ENCODE results near the gene CD70. TPM values are rescaled to one million over a fixed set of nuclear protein-coding genes. Genes with fewer than 3 reads are reported as not detected.

Gene CD70
- total RNA-seq, 1 experiment from 2014 or later: 2.0 TPM

DNA sequence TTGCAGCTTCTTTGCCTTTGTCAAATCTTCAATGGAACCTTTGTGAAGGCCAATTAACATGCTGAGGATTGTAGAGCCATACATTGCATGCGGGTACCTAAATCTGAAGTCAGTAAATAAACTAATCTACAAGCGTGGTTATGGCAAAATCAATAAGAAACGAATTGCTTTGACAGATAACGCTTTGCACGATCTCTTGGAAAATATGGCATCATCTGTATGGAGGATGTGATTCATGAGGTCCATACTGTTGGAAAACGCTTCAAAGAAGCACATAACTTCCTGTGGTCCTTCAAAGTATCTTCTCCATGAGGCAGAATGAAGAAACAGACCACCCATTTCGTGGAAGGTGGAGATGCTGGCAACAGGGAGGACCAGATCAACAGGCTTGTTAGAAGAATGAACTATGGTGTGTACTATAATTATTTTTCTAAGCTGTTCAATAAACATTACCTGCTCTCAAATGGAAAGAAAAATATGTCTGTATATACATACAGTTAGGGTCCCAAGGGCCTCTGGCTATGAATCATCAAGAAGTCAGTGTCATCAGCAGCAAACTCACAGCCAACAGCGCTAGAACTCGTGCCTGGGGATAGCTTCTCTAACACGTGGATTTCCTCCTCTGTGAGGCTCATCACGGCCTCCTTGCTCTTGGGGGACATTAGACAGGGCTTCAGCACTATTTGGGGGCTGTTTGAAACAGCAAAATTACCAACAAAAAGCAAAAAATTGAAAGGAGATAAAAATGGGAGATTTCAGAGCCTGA is 2.9 kb upstream of the CD70 start:
- ChIA-PET CTCF (no interaction called here), POLR2A (ENCODE audit: low non-redundant PET) (no interaction called here)
- DNase-seq (ENCODE audit: low spot score): peak; percentile 24
- no TSS peak for BruUV-seq (replicated peaks)
- H3K9me3 ChIP-seq (ENCODE audit: low read depth, low read length, poor library complexity, severe bottlenecking): no peaks in the 10 kb centered on the region
- no peak overlapping the region for H3K27ac ChIP-seq (ENCODE audit: low read depth, low read length, poor library complexity, severe bottlenecking)
- peaks cover 11% of the 10 kb centered on the region for H3K4me1 ChIP-seq (ENCODE audit: insufficient read depth, low read length, poor library complexity, severe bottlenecking)
- TF ChIP-seq EZH2 (IDR thresholded peaks at IDR 0.05; ENCODE audit: borderline replicate concordance, low read depth, low read length, poor library complexity, severe bottlenecking) (no peak), CTCF (conservative IDR thresholded peaks at IDR 0.05; ENCODE audit: low read depth, low read length) (no peak)
- no peak overlapping the region for H3K4me3 ChIP-seq (ENCODE audit: low read depth, low read length, poor library complexity, severe bottlenecking)
- intact Hi-C loops (cut with micrococcal nuclease; ENCODE audit: unreplicated experiment): no loop called here
- peaks cover 14% of the 10 kb centered on the region for H3K27me3 ChIP-seq (replicated peaks; ENCODE audit: insufficient read depth, low read depth, low read length, poor library complexity)
- no peaks in the 10 kb centered on the region for H3K36me3 ChIP-seq (ENCODE audit: insufficient read depth, low read length, poor library complexity, severe bottlenecking)

DNA sequence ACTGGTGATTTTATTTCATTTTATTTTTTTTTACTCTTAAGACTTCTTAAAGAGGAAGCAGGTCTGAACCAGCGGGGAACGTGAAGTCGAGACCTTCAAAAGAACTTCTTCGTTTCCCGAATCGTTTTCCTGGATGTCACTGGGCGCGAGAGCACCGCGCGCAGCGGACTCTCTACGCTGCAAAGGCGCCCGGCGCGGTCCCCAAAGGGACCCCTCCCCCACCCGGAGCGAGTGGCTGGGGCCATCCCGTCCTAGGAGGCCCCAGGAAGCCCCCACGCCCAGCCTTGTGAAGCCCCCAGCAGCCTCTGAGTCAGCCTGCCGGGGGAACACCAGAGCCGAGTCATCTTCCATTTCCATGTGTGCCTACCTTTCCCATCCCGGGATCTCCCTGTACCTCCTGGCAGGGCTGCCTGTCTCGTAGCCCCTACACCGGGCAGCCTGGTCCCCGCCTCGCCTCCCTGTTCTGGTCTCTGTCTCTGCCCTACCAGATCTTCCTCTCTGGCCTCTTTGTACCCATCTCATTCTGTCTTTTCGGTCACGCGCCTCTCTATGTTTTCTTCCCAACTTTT is 608 bp downstream of the CD70 start:
- POLR2A ChIA-PET (ENCODE audit: low non-redundant PET): no interaction called here
- no TSS peak for BruUV-seq (replicated peaks)
- Histone ChIP-seq H3K4me1 (ENCODE audit: insufficient read depth, low read length, poor library complexity, severe bottlenecking) (peaks cover 28% of the 10 kb centered on the region), H3K27me3 (replicated peaks; ENCODE audit: insufficient read depth, low read depth, low read length, poor library complexity) (peaks cover 14% of the 10 kb centered on the region), H3K36me3 (ENCODE audit: insufficient read depth, low read length, poor library complexity, severe bottlenecking) (no peaks in the 10 kb centered on the region), H3K27ac (ENCODE audit: low read depth, low read length, poor library complexity, severe bottlenecking) (no peak overlapping the region), H3K4me3 (ENCODE audit: low read depth, low read length, poor library complexity, severe bottlenecking) (peak overlapping the region; percentile 48), H3K9me3 (ENCODE audit: low read depth, low read length, poor library complexity, severe bottlenecking) (no peaks in the 10 kb centered on the region)
- CTCF ChIA-PET: no interaction called here
- TF ChIP-seq EZH2 (IDR thresholded peaks at IDR 0.05; ENCODE audit: borderline replicate concordance, low read depth, low read length, poor library complexity, severe bottlenecking): no peak
- no peak for TF ChIP-seq CTCF (conservative IDR thresholded peaks at IDR 0.05; ENCODE audit: low read depth, low read length)
- peak; percentile 28 for DNase-seq (ENCODE audit: low spot score)
- intact Hi-C loops (cut with micrococcal nuclease; ENCODE audit: unreplicated experiment): no loop called here

- no TSS peak for BruUV-seq (replicated peaks)
- DNase-seq (ENCODE audit: low spot score): no peak
- H3K27me3 ChIP-seq (replicated peaks; ENCODE audit: insufficient read depth, low read depth, low read length, poor library complexity): peaks cover 14% of the 10 kb centered on the region
- H3K9me3 ChIP-seq (ENCODE audit: low read depth, low read length, poor library complexity, severe bottlenecking): no peaks in the 10 kb centered on the region
- H3K36me3 ChIP-seq (ENCODE audit: insufficient read depth, low read length, poor library complexity, severe bottlenecking): no peaks in the 10 kb centered on the region
- POLR2A ChIA-PET (ENCODE audit: low non-redundant PET): no interaction called here
- TF ChIP-seq CTCF (conservative IDR thresholded peaks at IDR 0.05; ENCODE audit: low read depth, low read length) (no peak), EZH2 (IDR thresholded peaks at IDR 0.05; ENCODE audit: borderline replicate concordance, low read depth, low read length, poor library complexity, severe bottlenecking) (no peak)
- no peak overlapping the region for H3K27ac ChIP-seq (ENCODE audit: low read depth, low read length, poor library complexity, severe bottlenecking)
- intact Hi-C loops (cut with micrococcal nuclease; ENCODE audit: unreplicated experiment): no loop called here
- peaks cover 28% of the 10 kb centered on the region for H3K4me1 ChIP-seq (ENCODE audit: insufficient read depth, low read length, poor library complexity, severe bottlenecking)
- CTCF ChIA-PET: no interaction called here
- H3K4me3 ChIP-seq (ENCODE audit: low read depth, low read length, poor library complexity, severe bottlenecking): peak overlapping the region; percentile 48
Observed at GRCh38 chr19:6589711-6590257, 1.2 kb downstream of the CD70 start.
